Head of caudate nucleus (tissue), 42 donors: Measurements from ENCODE around the gene SHANK2.
A peak's percentile ranks its signal among the peaks of the same experiment; 100 is the strongest.

Source experiments
- DNase-seq, 42 donors: peaks; one replicate each; pipeline versions ENCODE4 v3.0.0 to v3.0.0-alpha.2; 2020 to 2021; ENCODE audit warnings: mixed read lengths in 7 of 42
- intact Hi-C: fragments of 100-400 bp; cut with DNase I; formaldehyde crosslinking; loops from one replicate; pipeline ENCODE4 v1.15.0; 2022

The SHANK2 gene

GRCh38 chr11:71279916-71280645 lies 27.7 kb upstream of the SHANK2 start:
- DNase-seq = peak in 1 of 42 donors; percentile 18
- intact Hi-C loops = no loop called here

DNA sequence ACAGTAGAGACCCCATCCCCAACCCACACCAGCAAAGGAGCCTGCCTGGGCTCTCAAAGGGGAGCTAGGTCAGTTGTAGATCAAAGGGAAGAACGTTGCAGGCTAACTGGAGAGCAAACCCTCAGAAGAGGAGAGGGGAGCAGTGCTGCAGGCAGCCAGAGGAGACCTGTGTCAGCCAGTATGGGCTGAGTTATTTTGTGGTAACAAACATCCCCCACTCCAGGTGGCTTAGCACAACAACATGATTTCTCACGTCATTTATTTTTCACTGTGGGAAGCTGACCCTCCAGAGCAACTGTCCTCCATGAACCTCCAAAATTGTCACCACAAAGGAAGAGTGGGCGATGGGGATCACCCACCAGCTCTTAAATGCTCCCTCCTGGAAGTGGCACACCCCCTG lies 19.8 kb upstream of the SHANK2 start:
- intact Hi-C loops = no loop called here

GRCh38 chr11:71269603-71270511 lies 17.5 kb upstream of the SHANK2 start:
- DNase-seq = peak in 5 of 42 donors; percentile 1 to 29 (median 11)
- intact Hi-C loops = no loop called here

More for the DNA sequence above, 19.8 kb upstream of the SHANK2 start:
- DNase-seq = no peak

DNA sequence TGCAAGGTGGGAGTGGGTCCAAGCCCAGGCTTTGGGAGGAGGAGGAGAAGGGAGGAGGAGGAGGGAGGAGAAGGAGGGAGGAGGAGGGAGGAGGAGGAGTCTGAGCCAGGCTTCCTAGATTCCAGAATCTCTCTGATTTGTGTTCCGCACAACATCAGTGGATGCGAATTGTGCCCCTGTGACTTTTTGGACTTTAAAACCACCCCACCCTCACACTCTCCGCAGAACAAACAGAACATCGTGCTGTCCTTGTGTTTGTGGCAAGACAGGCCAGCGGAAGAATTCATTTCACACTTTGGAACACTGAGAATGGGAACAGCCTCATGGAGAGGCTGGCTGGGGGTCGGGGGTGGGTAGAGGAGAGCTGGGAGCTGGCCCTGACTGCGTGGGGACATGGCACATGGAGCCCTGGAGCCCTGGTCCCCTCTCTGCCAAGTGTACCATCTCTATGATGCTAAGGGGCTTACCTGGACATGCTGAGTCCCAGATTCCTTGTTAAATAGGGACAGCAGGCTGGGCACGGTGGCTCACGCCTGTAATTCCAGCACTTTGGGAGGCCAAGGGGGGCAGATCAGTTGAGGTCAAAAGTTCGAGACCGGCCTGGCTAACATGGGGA lies 16.4 kb upstream of the SHANK2 start:
- intact Hi-C loops = no loop called here
- DNase-seq = peak in 5 of 42 donors; percentile 1 to 32 (median 5)

GRCh38 chr11:71267807-71268421 lies 15.5 kb upstream of the SHANK2 start:
- DNase-seq = peak in 6 of 42 donors; percentile 5 to 36 (median 20)
- intact Hi-C loops = no loop called here

GRCh38 chr11:71266114-71266833 lies 13.9 kb upstream of the SHANK2 start:
- DNase-seq = peak in 4 of 42 donors; percentile 10 to 25 (median 18)
- intact Hi-C loops = no loop called here

GRCh38 chr11:71265559-71266092 lies 13.2 kb upstream of the SHANK2 start:
- peak in 2 of 42 donors; percentile 11 to 29 for DNase-seq
- intact Hi-C loops = no loop called here

DNA sequence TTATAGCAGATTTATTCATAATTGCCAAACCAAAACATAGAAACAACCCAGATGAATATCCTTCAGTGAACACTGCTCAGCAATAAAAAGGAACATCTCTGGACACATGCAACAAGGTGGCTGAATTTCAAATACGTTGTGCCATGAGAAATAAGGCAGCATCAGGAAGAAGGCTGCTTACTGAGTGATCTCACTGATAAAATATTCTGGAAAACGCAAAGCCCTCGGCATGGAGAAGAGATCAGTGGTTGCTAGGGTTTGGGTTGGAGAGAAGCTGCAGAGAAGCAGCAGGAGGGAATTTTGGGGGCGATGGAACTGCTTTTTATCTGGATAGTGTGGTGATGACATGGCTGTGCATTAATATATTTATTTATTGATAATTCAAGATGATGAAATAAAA lies 11.0 kb upstream of the SHANK2 start:
- intact Hi-C loops = no loop called here

DNA sequence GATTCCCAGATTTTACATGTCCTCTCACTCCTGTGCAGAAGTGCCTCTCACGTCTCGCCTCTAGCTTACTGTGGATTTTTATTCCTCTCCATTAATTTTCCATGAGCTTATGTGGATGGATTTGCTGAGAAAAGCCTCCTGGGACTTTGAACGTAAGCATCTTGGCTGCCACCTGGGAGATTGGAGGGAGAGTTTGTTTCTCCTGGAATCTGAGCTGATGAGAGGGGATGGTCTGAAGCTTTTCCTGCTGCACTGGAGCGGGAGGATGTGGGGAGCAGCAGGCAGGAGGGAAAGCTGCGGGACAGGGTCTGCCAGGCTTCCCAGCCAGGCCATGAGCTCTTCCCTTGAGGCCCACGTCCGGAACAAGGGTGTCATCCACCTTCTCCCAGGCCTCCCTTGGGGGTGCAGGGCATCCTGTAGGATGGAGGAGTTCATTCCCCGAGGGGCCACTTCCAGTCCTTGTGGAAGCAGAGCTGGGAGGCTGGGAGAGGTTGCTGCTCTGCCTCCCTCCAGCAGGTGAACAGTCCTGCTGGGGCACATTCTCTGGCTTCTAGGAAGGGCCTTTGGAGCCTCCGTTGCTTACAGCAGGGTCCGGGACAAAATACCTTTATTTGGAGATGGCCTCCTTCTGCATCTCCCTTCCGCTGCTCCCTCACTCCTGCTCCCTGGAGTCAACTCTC lies 3.6 kb upstream of the SHANK2 start:
- DNase-seq = no peak
- intact Hi-C loops = loop anchor here (10.0 kb wide), 1 partner anchor 141 kb away; no protein-coding TSS in a partner anchor

More for the DNA sequence above, 11.0 kb upstream of the SHANK2 start:
- DNase-seq = no peak

DNA sequence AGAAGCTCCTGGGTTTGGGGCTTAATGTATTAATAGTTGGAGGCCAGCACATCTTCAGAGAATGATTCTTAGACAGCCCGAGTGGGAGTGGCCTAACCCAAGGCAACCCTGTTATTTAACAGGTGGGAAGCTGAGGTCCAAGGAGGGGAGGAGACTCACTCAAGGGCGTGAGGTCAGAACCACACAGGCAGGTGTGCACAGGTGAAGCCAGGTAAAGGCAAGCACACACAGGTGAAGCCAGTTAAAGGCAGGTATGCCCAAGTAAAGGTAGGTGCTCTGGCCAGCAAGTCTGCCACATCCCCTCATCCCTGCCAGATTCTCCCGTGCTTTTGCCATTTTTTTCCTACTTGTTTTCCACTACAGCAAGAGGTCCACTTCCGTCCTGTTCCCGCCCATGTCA lies 2.9 kb upstream of the SHANK2 start:
- intact Hi-C loops = loop anchor here (10.0 kb wide), 1 partner anchor 141 kb away; no protein-coding TSS in a partner anchor
- no peak for DNase-seq

DNA sequence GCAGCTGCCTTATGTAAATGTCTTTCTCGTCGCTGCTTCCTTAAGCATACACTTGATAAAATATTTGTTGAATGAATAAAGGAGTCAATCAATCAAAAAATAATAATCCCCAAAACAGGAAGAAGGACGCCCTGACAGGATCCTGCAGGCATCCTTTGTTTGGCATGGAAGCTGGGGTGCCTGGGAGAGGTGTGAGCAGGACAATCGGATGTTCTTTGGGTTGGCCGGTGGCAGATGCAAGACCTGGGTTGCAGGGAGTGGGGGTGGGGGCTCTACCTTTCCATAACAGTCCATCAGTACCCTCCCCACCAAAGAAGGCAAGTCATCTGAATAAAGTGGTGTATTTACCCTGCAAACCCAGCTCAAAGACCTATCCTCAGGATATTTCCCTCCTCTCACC lies 1.4 kb upstream of the SHANK2 start:
- DNase-seq = no peak
- intact Hi-C loops = loop anchor here (10.0 kb wide), 1 partner anchor 139 kb away; no protein-coding TSS in a partner anchor

DNA sequence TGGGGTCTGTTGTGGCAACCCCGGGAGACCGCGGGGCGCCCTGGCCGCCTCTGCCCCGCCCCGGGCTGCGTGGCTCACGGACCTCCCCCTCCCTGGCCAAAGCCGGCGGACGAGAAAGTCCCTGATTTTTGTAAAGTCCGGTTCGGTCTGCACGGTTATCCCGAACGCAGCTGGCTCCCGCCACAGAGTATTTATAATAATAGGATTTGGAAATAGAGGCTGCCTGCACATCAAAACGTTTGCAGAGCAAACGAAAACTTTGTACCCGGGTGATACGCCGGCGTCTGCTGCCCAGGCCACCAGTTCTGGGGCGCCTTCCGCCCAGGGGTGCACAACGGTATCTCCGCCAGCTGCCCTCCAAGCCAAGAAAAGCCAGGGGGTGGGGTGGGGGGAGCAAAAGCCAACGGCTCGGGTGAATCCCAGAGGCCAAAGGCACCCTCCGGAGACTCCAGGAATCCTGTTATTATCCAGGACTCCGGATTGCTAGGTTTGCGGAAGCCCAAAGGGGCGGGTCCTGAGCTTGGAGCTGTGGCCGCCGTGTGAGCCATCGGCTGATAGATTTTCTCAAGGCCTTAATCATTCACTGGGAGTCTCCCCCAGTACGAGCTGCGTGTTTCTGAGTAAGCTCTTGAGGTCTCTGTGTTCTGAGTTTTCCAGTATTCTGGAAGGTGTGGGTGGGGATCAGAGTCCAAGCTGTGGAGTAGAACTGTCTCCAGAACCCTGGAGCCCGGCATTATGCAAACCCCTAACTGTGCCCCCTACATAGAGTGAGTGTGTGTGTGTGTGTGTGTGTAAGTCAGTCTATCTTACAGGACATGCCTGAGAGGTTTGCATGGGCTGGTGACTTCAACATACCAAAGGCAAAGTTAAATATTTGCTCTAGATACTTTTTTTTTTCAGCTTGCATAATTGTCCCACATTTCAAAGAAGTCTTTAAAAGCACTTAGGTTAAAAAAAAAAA lies 673 bp upstream of the SHANK2 start:
- intact Hi-C loops = loop anchor here (10.0 kb wide), 1 partner anchor 138 kb away; no protein-coding TSS in a partner anchor

DNA sequence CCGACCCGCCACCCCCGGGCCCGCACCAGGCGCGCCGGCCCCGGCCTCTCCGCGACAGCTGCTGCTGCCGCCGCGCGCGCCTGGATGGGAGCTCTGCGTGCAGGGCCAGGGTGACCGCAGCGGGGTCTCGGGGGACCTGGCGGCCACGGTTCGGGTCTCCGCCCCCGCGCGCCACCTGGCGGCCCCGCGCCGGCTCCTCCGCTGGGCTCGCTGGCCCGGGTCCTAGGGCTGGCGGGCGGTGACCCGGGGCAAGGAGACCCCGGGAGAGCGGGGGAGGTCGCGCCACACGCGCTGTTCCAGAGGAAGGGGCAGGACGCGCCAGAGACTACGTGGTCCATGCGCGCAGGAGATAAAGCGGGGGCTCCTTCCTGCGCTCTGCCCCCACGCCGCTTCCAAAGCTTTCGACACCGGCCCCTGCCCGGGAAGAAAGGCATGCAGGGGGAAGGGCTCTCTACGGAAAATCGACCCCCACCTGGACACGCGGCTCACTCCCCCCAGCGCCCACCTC lies 562 bp downstream of the SHANK2 start:
- DNase-seq = peak in 11 of 42 donors; percentile 7 to 56 (median 39)
- intact Hi-C loops = loop anchor here (10.0 kb wide), 1 partner anchor 137 kb away; no protein-coding TSS in a partner anchor

More for the DNA sequence above, 673 bp upstream of the SHANK2 start:
- no peak for DNase-seq

DNA sequence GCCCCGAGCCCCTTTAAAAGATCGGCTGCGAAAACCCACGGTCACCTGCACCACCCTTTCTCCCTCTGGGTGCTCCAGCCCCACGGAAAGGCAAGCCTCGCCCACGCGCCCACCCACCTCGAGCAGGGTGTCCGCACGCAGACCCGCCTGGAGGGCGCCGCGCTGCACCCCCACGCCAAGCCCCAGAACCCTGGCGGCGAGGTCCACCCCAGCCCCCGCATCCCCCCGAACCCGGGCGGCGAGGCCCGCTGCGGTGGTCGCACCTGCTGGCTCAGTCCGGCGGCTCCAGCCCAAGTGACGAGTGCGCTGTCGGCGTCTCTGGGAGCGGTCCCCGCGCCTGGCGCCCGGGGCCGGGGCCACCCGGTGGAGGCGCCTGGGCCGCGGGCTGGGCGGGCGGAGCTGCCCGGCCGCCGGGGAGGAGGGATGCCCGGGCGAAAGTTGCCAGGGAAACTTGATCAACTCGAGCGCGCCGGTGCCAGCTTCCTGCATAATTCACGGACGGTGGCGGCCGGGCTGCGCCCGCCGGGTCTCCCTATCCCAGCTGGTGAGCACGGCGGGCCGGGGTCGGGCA lies 1.1 kb downstream of the SHANK2 start:
- DNase-seq = peak in 19 of 42 donors; percentile 8 to 60 (median 28)
- intact Hi-C loops = loop anchor here (10.0 kb wide), 1 partner anchor 136 kb away; no protein-coding TSS in a partner anchor

DNA sequence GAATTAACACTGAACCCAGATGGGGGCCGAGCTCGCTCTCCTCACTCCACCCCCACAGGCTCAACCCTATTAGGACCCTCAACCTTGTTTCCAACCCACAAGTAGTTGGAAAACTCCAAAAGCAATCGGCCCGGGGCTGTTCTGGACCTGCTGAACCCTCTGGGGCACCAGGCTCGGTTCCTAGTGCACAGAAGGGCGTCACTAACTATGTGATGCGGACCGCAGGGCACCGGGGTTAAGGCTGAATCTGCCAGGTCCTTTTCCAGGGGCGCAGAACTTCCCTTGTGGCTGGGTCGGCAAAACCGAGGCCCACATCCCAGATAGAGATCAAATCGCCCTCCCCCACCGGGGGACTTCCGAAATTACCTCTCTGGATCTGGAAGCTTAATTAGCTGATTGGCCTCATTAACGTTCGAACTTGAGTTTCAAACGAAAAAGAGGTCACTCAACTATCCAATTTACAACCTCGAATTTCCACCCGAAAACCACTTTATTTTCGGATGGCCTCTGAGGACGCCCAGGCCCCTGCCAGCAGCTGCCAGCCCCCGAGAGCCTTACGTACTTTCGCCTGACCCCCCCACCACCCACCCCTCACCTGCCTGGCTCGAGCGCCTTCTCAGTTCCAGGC lies 1.7 kb downstream of the SHANK2 start:
- peak in 2 of 42 donors; percentile 25 to 39 for DNase-seq
- intact Hi-C loops = loop anchor here (10.0 kb wide), 1 partner anchor 136 kb away; no protein-coding TSS in a partner anchor
